Activated CD4-positive, alpha-beta memory T cell treated with anti-CD3 and anti-CD28 coated beads for 36 hours (primary cell): ENCODE measurements around the gene CFAP210. TPM values are rescaled to one million over a fixed set of nuclear protein-coding genes. Genes with fewer than 3 reads are reported as not detected.

Experiments
- CTCF ChIA-PET: fragments of 350-600 bp; sonication (Branson Sonifier 250); formaldehyde crosslinking; loops from one replicate; lab custom pipeline; 2021; ENCODE audit warnings: antibody characterized with exemption, inconsistent platforms; lab: Charles Lee
- POLR2A ChIA-PET: fragments of 350-600 bp; sonication (Branson Sonifier 250); formaldehyde crosslinking; loops from one replicate; lab custom pipeline; 2021; ENCODE audit warnings: antibody characterized with exemption; lab: Charles Lee
- DNase-seq: peaks from one replicate; pipeline ENCODE4 v3.0.0-alpha.2; 2020
- H3K27ac Mint-ChIP-seq: one replicate; pipeline ENCODE4 v1.8.0; 2021; ENCODE audit warnings: mixed read lengths
- H3K27me3 Mint-ChIP-seq: one replicate; pipeline ENCODE4 v1.8.0; 2021; ENCODE audit warnings: mixed read lengths
- H3K36me3 Mint-ChIP-seq: one replicate; pipeline ENCODE4 v1.8.0; 2021; ENCODE audit warnings: mixed read lengths
- H3K4me1 Mint-ChIP-seq: one replicate; pipeline ENCODE4 v1.8.0; 2021; ENCODE audit warnings: low read depth, mixed read lengths
- H3K4me3 Mint-ChIP-seq: one replicate; pipeline ENCODE4 v1.8.0; 2021; ENCODE audit warnings: mild to moderate bottlenecking, mixed read lengths
- H3K9me3 Mint-ChIP-seq: one replicate; pipeline ENCODE4 v1.8.0; 2021; ENCODE audit warnings: mixed read lengths
- intact Hi-C: fragments of 100-400 bp; cut with micrococcal nuclease; formaldehyde crosslinking; loops from one replicate; pipeline ENCODE4 v1.15.1; 2023
- total RNA-seq, 2 experiments: library from RNA; stranded (reverse); gene quantifications; one replicate each; pipeline ENCODE4 v1.2.3, GENCODE V29; 2021

CFAP210 gene
- total RNA-seq, 2 experiments from 2014 or later: not detected

- no peak overlapping the region for H3K4me3 Mint-ChIP-seq
- no peaks in the 10 kb centered on the region for H3K9me3 Mint-ChIP-seq
- intact Hi-C loops: no loop called here
- ChIA-PET POLR2A (no interaction called here), CTCF (interaction anchor here (0.7 kb wide), 1 partner anchor 24 kb away, joined by 3 read pairs; the partner anchor contains the start of gene CFAP210)
- no peak for DNase-seq
- no peaks in the 10 kb centered on the region for H3K4me1 Mint-ChIP-seq
- H3K27me3 Mint-ChIP-seq: peaks cover 7% of the 10 kb centered on the region
- no peaks in the 10 kb centered on the region for H3K36me3 Mint-ChIP-seq
- no peak overlapping the region for H3K27ac Mint-ChIP-seq
Observed at GRCh38 chr2:169670215-169670651, 24.0 kb downstream of the CFAP210 start.

GRCh38 chr2:169667583-169667982, 26.6 kb downstream of the CFAP210 start:
- ChIA-PET POLR2A (interaction anchor here (0.7 kb wide), 1 partner anchor 15 kb away, joined by 3 read pairs; no protein-coding TSS in a partner anchor), CTCF (interaction anchor here (0.6 kb wide), 1 partner anchor 445 kb away, joined by 3 read pairs; no protein-coding TSS in a partner anchor)
- intact Hi-C loops: no loop called here
- Mint-ChIP-seq H3K9me3 (no peaks in the 10 kb centered on the region), H3K4me3 (no peak overlapping the region), H3K27ac (no peak overlapping the region), H3K4me1 (no peaks in the 10 kb centered on the region), H3K36me3 (no peaks in the 10 kb centered on the region), H3K27me3 (peaks cover under 1% of the 10 kb centered on the region)
- DNase-seq: no peak

GRCh38 chr2:169664978-169665930, 29.0 kb downstream of the CFAP210 start:
- no peak for DNase-seq
- H3K27me3 Mint-ChIP-seq: no peaks in the 10 kb centered on the region
- H3K9me3 Mint-ChIP-seq: no peaks in the 10 kb centered on the region
- no peak overlapping the region for H3K27ac Mint-ChIP-seq
- H3K4me3 Mint-ChIP-seq: no peak overlapping the region
- no peaks in the 10 kb centered on the region for H3K36me3 Mint-ChIP-seq
- ChIA-PET POLR2A (no interaction called here), CTCF (no interaction called here)
- H3K4me1 Mint-ChIP-seq: no peaks in the 10 kb centered on the region
- intact Hi-C loops: no loop called here

DNA sequence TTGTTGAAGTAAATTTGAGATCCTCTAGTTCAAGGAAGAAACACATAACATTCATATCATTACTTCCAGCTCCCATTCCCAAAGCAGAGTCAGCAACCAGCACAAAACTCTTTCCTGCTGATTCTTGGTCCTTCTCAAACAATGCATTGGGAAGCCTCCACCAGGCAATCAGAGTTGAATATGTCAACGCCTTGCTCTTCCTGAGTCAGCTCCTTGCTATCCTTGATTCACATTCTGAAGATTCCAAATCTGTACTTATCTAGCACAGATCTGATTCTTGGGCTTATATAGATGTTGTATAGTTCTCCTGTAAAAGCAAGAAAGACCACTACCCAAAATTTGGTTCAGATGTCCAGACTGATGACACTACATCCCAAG, 29.6 kb downstream of the CFAP210 start:
- intact Hi-C loops: no loop called here
- no peak for DNase-seq
- Mint-ChIP-seq H3K27ac (no peak overlapping the region), H3K4me3 (no peak overlapping the region), H3K9me3 (no peaks in the 10 kb centered on the region), H3K36me3 (no peaks in the 10 kb centered on the region), H3K4me1 (no peaks in the 10 kb centered on the region), H3K27me3 (peaks cover 2% of the 10 kb centered on the region)
- ChIA-PET CTCF (no interaction called here), POLR2A (no interaction called here)

DNA sequence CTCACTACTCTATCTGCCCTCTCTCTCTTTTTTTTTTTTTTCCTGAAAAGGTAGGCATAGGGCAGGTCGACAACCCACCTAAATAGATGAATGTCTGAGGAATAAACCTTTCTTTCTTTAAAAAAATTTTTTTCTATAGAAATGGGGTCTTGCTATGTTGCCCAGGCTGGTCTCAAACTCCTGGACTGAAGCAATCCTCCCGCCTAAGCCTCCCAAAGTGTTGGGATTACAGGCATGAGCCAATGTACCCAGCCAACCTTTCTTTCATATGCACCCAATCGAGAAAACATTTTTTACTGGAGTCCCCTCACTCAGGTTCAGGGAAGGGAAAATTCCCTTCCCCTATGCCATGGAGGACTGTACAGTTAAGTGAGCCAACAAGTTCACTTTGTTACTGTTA, 31.0 kb downstream of the CFAP210 start:
- Mint-ChIP-seq H3K36me3 (no peaks in the 10 kb centered on the region), H3K4me1 (no peaks in the 10 kb centered on the region), H3K4me3 (no peak overlapping the region), H3K27me3 (peaks cover 2% of the 10 kb centered on the region), H3K27ac (no peak overlapping the region), H3K9me3 (no peaks in the 10 kb centered on the region)
- ChIA-PET CTCF (no interaction called here), POLR2A (interaction anchor here (0.6 kb wide), 1 partner anchor 153 kb away, joined by 3 read pairs; no protein-coding TSS in a partner anchor)
- no peak for DNase-seq
- intact Hi-C loops: no loop called here

- Mint-ChIP-seq H3K27ac (no peak overlapping the region), H3K4me3 (no peak overlapping the region), H3K27me3 (peaks cover 2% of the 10 kb centered on the region), H3K4me1 (no peaks in the 10 kb centered on the region), H3K9me3 (no peaks in the 10 kb centered on the region), H3K36me3 (no peaks in the 10 kb centered on the region)
- DNase-seq: no peak
- ChIA-PET POLR2A (interaction anchor here (0.6 kb wide), 1 partner anchor 153 kb away, joined by 3 read pairs; no protein-coding TSS in a partner anchor), CTCF (no interaction called here)
- intact Hi-C loops: no loop called here
Observed at GRCh38 chr2:169662744-169663143, 31.5 kb downstream of the CFAP210 start.

- ChIA-PET CTCF (no interaction called here), POLR2A (no interaction called here)
- H3K9me3 Mint-ChIP-seq: no peaks in the 10 kb centered on the region
- intact Hi-C loops: no loop called here
- no peak overlapping the region for H3K27ac Mint-ChIP-seq
- DNase-seq: no peak
- H3K36me3 Mint-ChIP-seq: no peaks in the 10 kb centered on the region
- H3K27me3 Mint-ChIP-seq: peaks cover 2% of the 10 kb centered on the region
- no peak overlapping the region for H3K4me3 Mint-ChIP-seq
- no peaks in the 10 kb centered on the region for H3K4me1 Mint-ChIP-seq
Observed at GRCh38 chr2:169661265-169661664, 32.9 kb downstream of the CFAP210 start.

DNA sequence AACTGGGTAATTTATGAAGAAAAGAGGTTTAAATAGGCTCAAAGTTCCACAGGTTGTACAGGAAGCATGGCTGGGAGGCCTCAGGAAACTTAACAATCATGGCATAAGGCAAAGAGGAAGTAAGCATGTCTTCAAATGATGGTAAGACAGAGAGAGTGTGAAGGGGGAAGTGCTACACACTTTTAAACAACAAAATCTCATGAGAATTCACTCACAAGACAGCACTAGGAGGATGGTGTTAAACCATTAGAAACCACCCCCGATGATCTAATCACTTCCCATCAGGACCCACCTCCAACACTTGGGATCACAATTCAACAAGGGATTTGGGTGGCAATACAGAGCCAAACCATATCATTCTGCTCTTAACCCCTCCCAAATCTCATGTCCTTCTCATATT, 34.9 kb downstream of the CFAP210 start:
- no peaks in the 10 kb centered on the region for H3K9me3 Mint-ChIP-seq
- no peaks in the 10 kb centered on the region for H3K4me1 Mint-ChIP-seq
- H3K36me3 Mint-ChIP-seq: no peaks in the 10 kb centered on the region
- no peak overlapping the region for H3K27ac Mint-ChIP-seq
- CTCF ChIA-PET: no interaction called here
- POLR2A ChIA-PET: no interaction called here
- no peak overlapping the region for H3K4me3 Mint-ChIP-seq
- peaks cover 2% of the 10 kb centered on the region for H3K27me3 Mint-ChIP-seq
- DNase-seq: no peak
- intact Hi-C loops: no loop called here

GRCh38 chr2:169658877-169659276, 35.3 kb downstream of the CFAP210 start:
- H3K4me3 Mint-ChIP-seq: no peak overlapping the region
- intact Hi-C loops: no loop called here
- CTCF ChIA-PET: no interaction called here
- H3K4me1 Mint-ChIP-seq: no peaks in the 10 kb centered on the region
- peaks cover 2% of the 10 kb centered on the region for H3K27me3 Mint-ChIP-seq
- no peak for DNase-seq
- no peaks in the 10 kb centered on the region for H3K9me3 Mint-ChIP-seq
- POLR2A ChIA-PET: no interaction called here
- no peak overlapping the region for H3K27ac Mint-ChIP-seq
- H3K36me3 Mint-ChIP-seq: no peaks in the 10 kb centered on the region

DNA sequence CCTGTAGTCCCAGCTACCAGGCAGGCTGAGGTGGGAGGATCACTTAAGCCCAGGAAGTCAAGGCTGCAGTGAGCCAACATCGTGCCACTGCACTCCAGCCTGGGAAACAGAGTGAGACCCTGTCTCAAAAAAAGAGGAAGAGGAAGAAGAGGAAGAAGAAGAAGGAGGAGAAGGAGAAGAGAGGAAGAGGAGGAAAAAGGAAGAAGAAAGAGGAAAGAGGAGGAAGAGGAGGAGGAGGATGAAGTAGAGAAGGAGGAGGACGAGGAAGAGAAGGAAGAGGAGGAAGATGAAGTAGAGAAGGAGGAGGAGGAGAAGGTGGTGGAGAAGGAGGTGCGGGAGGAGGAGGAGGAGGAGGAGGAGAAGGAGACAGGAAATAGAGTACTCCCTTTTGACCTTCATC, 38.0 kb downstream of the CFAP210 start:
- H3K4me1 Mint-ChIP-seq: no peaks in the 10 kb centered on the region
- POLR2A ChIA-PET: no interaction called here
- CTCF ChIA-PET: no interaction called here
- H3K9me3 Mint-ChIP-seq: no peaks in the 10 kb centered on the region
- no peak overlapping the region for H3K4me3 Mint-ChIP-seq
- H3K27me3 Mint-ChIP-seq: peaks cover 5% of the 10 kb centered on the region
- intact Hi-C loops: no loop called here
- no peak overlapping the region for H3K27ac Mint-ChIP-seq
- H3K36me3 Mint-ChIP-seq: no peaks in the 10 kb centered on the region
- no peak for DNase-seq

- Mint-ChIP-seq H3K4me3 (no peak overlapping the region), H3K27me3 (peaks cover 6% of the 10 kb centered on the region), H3K9me3 (no peaks in the 10 kb centered on the region), H3K36me3 (no peaks in the 10 kb centered on the region), H3K27ac (no peak overlapping the region), H3K4me1 (no peaks in the 10 kb centered on the region)
- POLR2A ChIA-PET: no interaction called here
- no peak for DNase-seq
- intact Hi-C loops: no loop called here
- CTCF ChIA-PET: interaction anchor here (1.2 kb wide), 1 partner anchor 40 kb away, joined by 3 read pairs; no protein-coding TSS in a partner anchor
Observed at GRCh38 chr2:169653636-169654035, 40.6 kb downstream of the CFAP210 start.

DNA sequence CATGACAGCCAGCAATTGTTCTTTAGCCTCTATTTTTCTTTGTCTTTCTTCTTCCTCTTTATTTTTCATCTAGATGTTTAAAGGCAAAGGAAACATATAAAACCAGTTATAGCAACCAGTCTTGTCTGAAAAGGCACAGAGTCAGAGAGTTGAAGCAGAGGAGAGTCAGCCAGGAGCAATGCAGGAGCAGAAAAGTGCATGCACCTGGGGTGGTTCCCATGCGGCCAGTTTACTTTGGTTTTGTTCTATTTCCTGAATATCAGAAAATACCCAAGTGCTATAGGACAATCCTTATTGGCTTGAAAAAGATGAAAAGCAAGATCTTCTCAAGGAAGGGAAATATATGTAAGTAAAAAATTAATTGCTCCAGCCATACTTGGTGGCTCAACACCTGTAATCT, 44.9 kb downstream of the CFAP210 start:
- Mint-ChIP-seq H3K4me1 (no peaks in the 10 kb centered on the region), H3K27ac (no peak overlapping the region), H3K9me3 (peaks cover 2% of the 10 kb centered on the region), H3K36me3 (no peaks in the 10 kb centered on the region), H3K27me3 (peaks cover 6% of the 10 kb centered on the region), H3K4me3 (no peak overlapping the region)
- no peak for DNase-seq
- CTCF ChIA-PET: no interaction called here
- intact Hi-C loops: no loop called here
- POLR2A ChIA-PET: no interaction called here
